ENCODE measurements around the gene ASAP3. TPM values are rescaled to one million over a fixed set of nuclear protein-coding genes. Genes with fewer than 3 reads are reported as not detected.

Gene ASAP3
- total and polyA plus RNA-seq, 2 donors, result 28.0 to 44.3 TPM

DNA sequence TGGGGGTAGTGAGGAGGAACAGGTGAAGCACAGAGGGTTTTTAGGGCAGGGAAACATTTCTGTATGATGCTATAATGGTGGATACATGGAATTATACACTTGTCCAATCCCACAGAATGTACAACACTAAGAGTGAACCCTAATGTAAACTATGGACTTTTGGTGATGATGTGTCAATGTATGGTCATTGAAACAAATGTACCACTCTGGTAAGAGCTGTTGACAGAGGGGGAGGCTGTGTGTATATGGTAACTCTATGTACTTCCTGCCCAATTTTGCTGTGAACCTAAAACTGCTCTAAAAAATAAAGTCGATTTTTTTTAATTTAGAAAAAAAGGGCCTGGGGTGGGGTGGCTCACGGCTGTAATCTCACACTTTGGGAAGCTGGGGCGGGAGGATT, 22.9 kb downstream of the ASAP3 start:
- Histone ChIP-seq H3K27ac (ENCODE audit: low read depth) (no peak overlapping the region), H3K36me3 (ENCODE audit: insufficient read depth) (no peaks in the 10 kb centered on the region), H3K4me1 (ENCODE audit: insufficient read depth) (no peaks in the 10 kb centered on the region), H3K4me3 (ENCODE audit: low read depth, low read length) (no peak overlapping the region)
- no peak for DNase-seq (ENCODE audit: extremely low spot score)
- WGBS, result 88% methylated on average over 3 of the region's 3 CpGs

DNA sequence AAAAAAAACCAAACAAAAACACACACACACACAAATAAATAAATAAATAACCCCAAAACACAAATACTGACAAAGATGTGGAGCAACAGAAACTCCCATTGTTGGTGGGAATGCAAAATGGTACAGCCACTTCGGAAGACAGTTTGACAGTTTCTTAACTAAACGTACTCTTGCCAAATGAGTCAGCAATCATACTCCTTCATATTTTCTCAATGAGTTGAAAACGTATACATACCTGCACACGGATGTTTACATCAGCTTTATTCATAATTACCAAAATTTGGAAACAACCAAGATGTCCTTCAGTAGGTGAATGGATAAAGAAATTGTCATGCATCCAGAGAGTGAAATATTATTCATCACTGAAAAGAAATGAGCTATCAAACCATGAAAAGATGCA, 23.5 kb downstream of the ASAP3 start:
- Histone ChIP-seq H3K4me3 (ENCODE audit: low read depth, low read length) (no peak overlapping the region), H3K36me3 (ENCODE audit: insufficient read depth) (no peaks in the 10 kb centered on the region), H3K4me1 (ENCODE audit: insufficient read depth) (no peaks in the 10 kb centered on the region), H3K27ac (ENCODE audit: low read depth) (no peak overlapping the region)
- WGBS, result 80% methylated on average over 4 of the region's 4 CpGs
- DNase-seq (ENCODE audit: extremely low spot score), result no peak

DNA sequence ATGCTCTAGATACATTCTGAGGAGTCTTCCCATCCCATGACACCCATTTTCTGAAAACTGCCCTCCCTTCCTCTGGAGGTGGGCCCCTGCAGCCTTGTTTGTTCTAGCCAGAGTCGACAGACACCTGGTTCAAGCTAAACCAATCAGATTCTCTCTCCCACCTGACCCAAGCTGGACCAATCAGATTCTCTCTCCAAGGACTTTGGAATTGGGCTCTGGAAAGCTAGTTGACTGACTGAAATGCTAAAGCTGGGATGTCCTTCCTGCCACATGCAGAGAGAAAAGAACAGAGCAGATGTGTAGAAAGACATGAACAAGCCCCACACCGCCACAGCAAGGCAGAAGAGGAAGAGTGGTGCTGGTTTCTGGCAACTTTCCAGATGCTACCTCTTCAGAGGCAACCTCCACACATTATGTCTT, 24.6 kb downstream of the ASAP3 start:
- no peaks in the 10 kb centered on the region for H3K36me3 ChIP-seq (ENCODE audit: insufficient read depth)
- no peak for DNase-seq (ENCODE audit: extremely low spot score)
- no peak overlapping the region for H3K4me3 ChIP-seq (ENCODE audit: low read depth, low read length)
- no peaks in the 10 kb centered on the region for H3K4me1 ChIP-seq (ENCODE audit: insufficient read depth)
- WGBS, result 74% methylated on average over 2 of the region's 2 CpGs
- H3K27ac ChIP-seq (ENCODE audit: low read depth), result no peak overlapping the region

DNA sequence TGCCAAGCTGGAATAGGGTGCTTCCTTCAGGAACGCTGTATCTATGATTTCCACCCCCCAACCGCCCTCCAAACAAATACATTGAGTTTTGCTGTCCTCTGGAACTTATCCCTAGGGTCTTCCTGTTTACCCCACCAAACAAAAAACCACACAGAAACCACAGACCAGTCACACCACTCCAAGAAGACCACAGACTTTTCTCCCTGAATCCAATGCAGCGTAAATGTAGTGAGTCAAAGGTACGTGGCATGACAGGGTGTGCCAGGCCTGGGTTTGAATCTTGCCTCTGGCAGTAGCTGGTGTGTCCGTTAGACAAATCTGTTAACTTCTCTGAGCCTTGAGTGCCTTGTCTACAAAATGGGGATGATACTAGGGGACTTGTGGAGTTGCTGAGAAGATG, 27.8 kb downstream of the ASAP3 start:
- H3K4me3 ChIP-seq (ENCODE audit: low read depth, low read length), result no peak overlapping the region
- no peak for DNase-seq (ENCODE audit: extremely low spot score)
- no peaks in the 10 kb centered on the region for H3K36me3 ChIP-seq (ENCODE audit: insufficient read depth)
- no peaks in the 10 kb centered on the region for H3K4me1 ChIP-seq (ENCODE audit: insufficient read depth)
- no peak overlapping the region for H3K27ac ChIP-seq (ENCODE audit: low read depth)
- 89% methylated on average over 5 of the region's 5 CpGs for WGBS

DNA sequence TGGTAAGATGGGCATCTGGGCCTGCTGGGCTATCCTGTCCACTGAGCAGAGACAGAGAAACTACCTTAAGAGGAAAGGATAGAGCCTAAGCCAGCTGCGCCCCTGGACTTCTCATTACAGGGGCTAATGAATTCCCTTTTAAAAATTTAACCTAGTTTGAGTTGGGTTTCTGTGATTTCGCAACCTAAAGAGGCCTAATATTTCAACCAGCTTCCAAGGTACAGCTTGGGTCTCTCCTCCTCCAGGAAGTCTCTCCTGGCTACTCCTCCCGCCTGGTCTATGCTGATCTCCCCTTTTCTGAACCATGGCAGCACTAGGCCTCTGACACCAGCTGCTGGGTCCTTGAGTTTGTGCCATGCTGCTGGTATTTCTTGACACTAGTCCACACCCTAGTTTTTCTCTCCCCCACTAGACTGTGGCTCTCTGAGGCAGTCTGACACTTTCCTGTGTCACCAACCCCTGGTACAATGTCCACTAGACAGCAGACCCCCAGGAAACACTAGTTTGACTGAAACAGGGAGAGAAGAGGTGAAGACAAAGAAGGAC, 30.5 kb downstream of the ASAP3 start:
- Histone ChIP-seq H3K4me3 (ENCODE audit: low read depth, low read length) (no peak overlapping the region), H3K4me1 (ENCODE audit: insufficient read depth) (no peaks in the 10 kb centered on the region), H3K27ac (ENCODE audit: low read depth) (no peak overlapping the region), H3K36me3 (ENCODE audit: insufficient read depth) (no peaks in the 10 kb centered on the region)
- WGBS, result 96% methylated on average over 3 of the region's 3 CpGs
- no peak for DNase-seq (ENCODE audit: extremely low spot score)

DNA sequence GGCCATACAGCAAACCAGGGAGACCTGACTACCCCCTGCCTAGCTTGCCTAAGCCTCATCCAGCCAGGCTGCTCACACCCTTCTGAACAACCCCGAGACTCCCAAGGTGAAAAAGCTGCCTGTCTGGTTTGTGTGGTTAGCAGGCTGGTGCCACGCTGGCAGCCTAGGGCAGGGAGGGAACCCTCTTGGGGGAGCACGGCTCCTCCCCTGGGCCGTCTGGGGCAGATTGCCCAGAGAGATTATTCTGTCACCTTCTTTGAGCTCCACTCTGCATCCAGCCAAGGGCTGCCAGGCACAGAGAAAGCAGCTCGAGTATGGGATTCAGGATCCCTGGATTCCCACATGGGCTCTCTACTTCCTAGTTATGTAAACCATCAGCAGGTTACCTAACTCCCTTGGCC, 32.0 kb downstream of the ASAP3 start:
- Histone ChIP-seq H3K4me3 (ENCODE audit: low read depth, low read length) (no peak overlapping the region), H3K4me1 (ENCODE audit: insufficient read depth) (no peaks in the 10 kb centered on the region), H3K27ac (ENCODE audit: low read depth) (no peak overlapping the region), H3K36me3 (ENCODE audit: insufficient read depth) (no peaks in the 10 kb centered on the region)
- DNase-seq (ENCODE audit: extremely low spot score), result peak; percentile 77
- 29% methylated on average over 5 of the region's 5 CpGs for WGBS

DNA sequence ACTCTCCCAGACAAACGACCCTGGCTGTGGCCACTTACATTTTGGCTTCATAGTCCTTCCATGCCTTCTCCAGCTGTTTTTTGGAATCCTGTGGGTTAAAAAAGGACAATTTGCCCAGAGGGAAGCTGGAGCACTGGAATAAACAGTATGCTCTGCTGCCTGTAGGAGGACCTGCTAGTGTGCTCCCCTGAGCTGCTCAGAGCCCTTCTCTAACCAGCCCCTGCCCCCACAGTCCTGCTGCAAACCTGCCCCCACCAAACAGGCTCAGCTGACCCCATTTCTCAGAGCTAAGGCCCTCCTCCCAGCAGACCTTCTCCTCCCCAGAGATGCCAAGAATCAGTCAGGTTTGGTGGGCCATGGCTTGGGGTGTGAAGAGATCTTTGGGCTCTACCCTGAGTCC, 32.5 kb downstream of the ASAP3 start:
- Histone ChIP-seq H3K27ac (ENCODE audit: low read depth) (no peak overlapping the region), H3K4me1 (ENCODE audit: insufficient read depth) (no peaks in the 10 kb centered on the region), H3K4me3 (ENCODE audit: low read depth, low read length) (no peak overlapping the region), H3K36me3 (ENCODE audit: insufficient read depth) (no peaks in the 10 kb centered on the region)
- WGBS, result 52% methylated on average over 1 of the region's 1 CpG
- DNase-seq (ENCODE audit: extremely low spot score), result no peak

DNA sequence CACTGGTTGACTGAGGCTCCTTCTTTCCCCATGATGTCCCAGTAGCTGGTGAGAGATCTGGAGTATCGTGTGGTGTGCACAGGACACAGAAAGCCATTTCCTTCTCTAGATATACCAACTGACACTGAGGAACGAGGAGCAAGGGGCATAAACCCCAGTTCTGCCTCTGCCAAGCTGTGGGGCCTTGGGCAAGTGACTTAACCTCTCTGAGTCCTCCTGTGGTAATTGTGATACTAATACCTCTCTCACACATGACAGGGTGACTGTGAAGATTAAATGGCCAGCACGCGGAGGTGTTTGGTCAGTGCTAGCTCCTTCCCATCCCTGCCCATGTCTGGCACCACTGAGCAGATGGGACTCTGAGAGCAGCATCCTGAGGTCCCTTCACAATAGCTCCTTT, 33.1 kb downstream of the ASAP3 start:
- Histone ChIP-seq H3K4me3 (ENCODE audit: low read depth, low read length) (no peak overlapping the region), H3K27ac (ENCODE audit: low read depth) (no peak overlapping the region), H3K36me3 (ENCODE audit: insufficient read depth) (no peaks in the 10 kb centered on the region), H3K4me1 (ENCODE audit: insufficient read depth) (no peaks in the 10 kb centered on the region)
- no peak for DNase-seq (ENCODE audit: extremely low spot score)
- WGBS, result 91% methylated on average over 4 of the region's 4 CpGs

DNA sequence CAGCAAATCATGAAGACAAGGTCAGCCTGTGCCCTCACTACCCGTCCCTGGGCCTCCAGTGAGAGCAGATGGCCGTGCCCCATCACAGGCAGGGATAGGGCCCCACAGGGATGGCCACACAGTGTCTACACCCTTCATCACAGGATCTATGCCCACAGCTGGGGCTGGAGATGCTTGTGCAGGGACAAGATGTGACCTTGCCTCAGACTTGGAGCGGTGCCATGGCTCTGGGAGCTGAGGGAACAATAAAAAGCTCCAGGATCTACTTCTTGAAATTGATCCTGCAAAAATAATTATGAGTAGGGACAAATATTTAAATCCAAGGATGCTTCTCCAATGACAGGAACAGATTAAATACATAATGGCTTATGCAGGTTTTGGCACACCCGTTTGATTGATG, 34.0 kb downstream of the ASAP3 start:
- Histone ChIP-seq H3K27ac (ENCODE audit: low read depth) (no peak overlapping the region), H3K36me3 (ENCODE audit: insufficient read depth) (no peaks in the 10 kb centered on the region), H3K4me3 (ENCODE audit: low read depth, low read length) (no peak overlapping the region), H3K4me1 (ENCODE audit: insufficient read depth) (no peaks in the 10 kb centered on the region)
- 91% methylated on average over 4 of the region's 4 CpGs for WGBS
- DNase-seq (ENCODE audit: extremely low spot score), result no peak

DNA sequence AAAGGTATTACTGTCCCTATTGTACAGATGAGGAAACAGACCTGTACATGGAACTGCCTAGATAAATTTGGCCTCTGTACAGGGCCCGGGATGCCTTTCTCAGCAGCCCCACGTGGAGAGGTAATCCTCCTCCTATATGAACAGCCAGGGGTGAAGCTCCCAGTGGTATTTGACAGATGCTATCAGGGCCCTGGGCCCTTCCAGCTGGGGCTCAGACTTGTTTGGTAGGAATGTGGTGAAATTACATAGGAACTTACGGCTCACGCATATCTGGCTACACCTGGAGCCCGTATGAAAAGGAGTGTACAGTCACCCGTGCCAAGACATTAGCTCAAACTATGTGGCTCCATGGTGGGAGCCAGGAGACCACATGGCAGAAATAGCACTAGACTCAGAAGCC, 34.7 kb downstream of the ASAP3 start:
- H3K4me1 ChIP-seq (ENCODE audit: insufficient read depth), result no peaks in the 10 kb centered on the region
- DNase-seq (ENCODE audit: extremely low spot score), result no peak
- no peaks in the 10 kb centered on the region for H3K36me3 ChIP-seq (ENCODE audit: insufficient read depth)
- no peak overlapping the region for H3K27ac ChIP-seq (ENCODE audit: low read depth)
- H3K4me3 ChIP-seq (ENCODE audit: low read depth, low read length), result no peak overlapping the region
- 74% methylated on average over 6 of the region's 6 CpGs for WGBS

DNA sequence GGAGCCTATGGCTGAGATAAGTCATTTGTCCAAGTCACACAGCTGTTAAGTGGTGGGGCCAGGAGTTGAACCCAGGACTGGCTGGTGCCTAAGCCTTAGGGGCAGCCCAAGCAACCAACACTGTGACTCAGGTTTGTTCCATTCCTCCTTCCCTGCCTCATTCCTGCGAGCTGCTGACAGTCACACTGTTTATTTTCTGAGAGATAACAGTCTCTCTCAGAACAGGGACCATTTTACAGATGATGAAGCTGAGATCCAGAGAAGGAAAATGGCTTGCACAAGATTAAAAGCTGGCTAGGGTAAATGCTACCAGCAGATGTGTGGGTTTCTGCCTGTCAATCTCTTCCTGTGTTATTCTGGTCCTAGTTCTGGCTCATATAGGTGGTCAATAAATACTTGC, 35.1 kb downstream of the ASAP3 start:
- no peaks in the 10 kb centered on the region for H3K4me1 ChIP-seq (ENCODE audit: insufficient read depth)
- no peak for DNase-seq (ENCODE audit: extremely low spot score)
- H3K36me3 ChIP-seq (ENCODE audit: insufficient read depth), result no peaks in the 10 kb centered on the region
- 44% methylated on average over 1 of the region's 1 CpG for WGBS
- no peak overlapping the region for H3K27ac ChIP-seq (ENCODE audit: low read depth)
- no peak overlapping the region for H3K4me3 ChIP-seq (ENCODE audit: low read depth, low read length)

DNA sequence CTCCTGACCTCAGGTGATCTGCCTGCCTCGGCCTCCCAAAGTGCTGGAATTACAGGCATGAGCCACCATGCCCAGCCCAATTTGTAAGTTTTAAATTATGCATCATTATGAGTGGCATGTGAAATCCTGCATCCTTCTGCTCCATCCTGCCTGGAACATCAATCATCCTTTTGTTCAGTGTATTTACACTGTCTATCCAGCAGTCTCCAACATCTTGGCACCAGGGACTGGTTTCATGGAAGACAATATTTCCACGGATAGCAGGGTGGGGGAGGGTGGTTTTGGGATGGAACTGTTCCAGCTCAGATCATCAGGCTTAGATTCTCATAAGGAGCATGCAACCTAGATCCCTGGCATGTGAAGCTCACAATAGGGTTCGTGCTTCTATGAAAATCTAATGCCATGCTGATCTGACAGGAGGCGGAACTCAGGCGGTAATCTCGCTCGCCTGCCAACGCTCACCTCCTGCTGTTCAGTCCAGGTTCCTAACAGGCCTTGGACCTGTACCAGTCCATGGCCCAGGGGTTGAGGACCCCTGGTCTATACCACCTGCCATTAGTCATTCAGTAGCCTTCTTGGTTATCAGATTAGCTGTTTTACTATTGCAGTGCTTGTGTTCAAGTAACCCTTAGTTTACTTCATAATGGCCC, 37.2 kb downstream of the ASAP3 start:
- Histone ChIP-seq H3K27ac (ENCODE audit: low read depth) (no peak overlapping the region), H3K4me3 (ENCODE audit: low read depth, low read length) (no peak overlapping the region), H3K4me1 (ENCODE audit: insufficient read depth) (no peaks in the 10 kb centered on the region), H3K36me3 (ENCODE audit: insufficient read depth) (no peaks in the 10 kb centered on the region)
- WGBS, result 88% methylated on average over 8 of the region's 8 CpGs
- no peak for DNase-seq (ENCODE audit: extremely low spot score)

DNA sequence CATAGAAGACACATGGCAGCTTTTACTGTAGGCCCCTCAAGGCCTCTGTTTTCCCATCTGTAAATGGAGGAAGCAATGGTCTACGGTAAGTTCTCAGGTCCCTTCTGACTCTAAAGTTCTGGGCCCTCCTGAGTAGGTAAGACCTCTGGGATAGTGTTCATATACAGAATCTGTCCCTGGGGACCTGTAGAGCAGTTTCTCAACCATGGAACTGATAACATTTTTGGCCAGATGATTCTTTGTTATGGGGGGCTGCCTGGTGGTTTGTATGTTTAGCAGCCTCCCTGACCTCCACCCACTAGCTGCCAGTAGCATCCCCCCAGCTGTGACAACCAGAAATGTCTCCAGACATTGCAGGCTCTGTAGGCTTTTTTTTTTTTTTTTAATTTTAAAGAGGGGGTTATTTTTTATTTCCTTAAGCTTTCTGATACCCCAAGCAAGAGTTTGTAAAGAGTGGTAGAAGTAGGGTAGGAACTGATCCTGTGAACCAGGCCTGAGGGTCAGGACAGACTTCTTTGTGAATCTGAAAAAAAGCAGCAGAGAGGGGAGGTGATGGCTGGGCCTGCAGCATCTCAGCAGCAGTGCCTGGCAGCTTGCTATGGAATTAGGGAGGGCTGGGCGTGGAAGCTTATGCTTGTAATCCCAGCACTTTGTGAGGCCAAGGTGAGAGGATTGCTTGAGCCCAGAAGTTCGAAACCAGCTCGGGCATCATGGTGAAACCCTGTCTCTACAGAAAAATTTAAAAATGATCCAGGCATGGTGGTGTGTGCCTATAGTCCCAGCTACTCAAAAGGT, 39.2 kb downstream of the ASAP3 start:
- no peak overlapping the region for H3K4me3 ChIP-seq (ENCODE audit: low read depth, low read length)
- H3K27ac ChIP-seq (ENCODE audit: low read depth), result no peak overlapping the region
- H3K4me1 ChIP-seq (ENCODE audit: insufficient read depth), result no peaks in the 10 kb centered on the region
- DNase-seq (ENCODE audit: extremely low spot score), result no peak
- 78% methylated on average over 4 of the region's 4 CpGs for WGBS
- H3K36me3 ChIP-seq (ENCODE audit: insufficient read depth), result no peaks in the 10 kb centered on the region

DNA sequence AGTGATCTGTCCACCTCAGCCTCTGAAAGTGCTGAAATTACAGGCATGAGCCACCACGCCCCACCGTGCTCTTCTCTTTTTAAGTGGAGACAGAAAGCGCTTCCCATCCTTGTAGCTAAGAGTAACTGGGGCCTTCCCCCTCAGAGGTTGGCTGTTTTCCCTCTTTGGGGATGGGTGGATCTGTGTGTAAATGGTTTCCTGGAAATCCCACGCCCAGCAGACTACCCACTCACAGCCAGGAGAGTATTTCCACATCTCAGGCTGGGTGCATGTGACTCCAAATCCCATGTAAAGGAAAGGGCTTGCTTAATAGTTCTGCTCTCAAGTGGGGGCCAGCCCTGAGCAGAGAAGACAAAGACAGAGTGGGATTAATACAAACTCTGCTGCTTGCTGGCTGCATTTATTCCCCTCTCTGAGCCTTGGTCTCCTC, 39.9 kb downstream of the ASAP3 start:
- no peaks in the 10 kb centered on the region for H3K36me3 ChIP-seq (ENCODE audit: insufficient read depth)
- H3K27ac ChIP-seq (ENCODE audit: low read depth), result no peak overlapping the region
- H3K4me3 ChIP-seq (ENCODE audit: low read depth, low read length), result no peak overlapping the region
- H3K4me1 ChIP-seq (ENCODE audit: insufficient read depth), result no peaks in the 10 kb centered on the region
- WGBS, result 71% methylated on average over 4 of the region's 4 CpGs
- no peak for DNase-seq (ENCODE audit: extremely low spot score)
